IPS-15b (cell line): ENCODE results near the gene NLRX1.
"Not testable (repeated sequence)": the region's sequence is repeated elsewhere in the genome, so short reads cannot be mapped to it uniquely, and the experiment has no call there.

ENCODE experiments used
- H3K27me3 ChIP-seq: one replicate; pipeline ENCODE4 v1.6.1; 2013; ENCODE audit warnings: low read length; ENCODE audit not compliant: control insufficient read depth, insufficient read depth
- H3K36me3 ChIP-seq: one replicate; pipeline ENCODE4 v1.6.1; 2013; ENCODE audit warnings: low read length; ENCODE audit not compliant: control insufficient read depth, insufficient read depth
- H3K4me1 ChIP-seq: one replicate; pipeline ENCODE4 v1.6.1; 2013; ENCODE audit warnings: mild to moderate bottlenecking, low read length; ENCODE audit not compliant: control insufficient read depth, insufficient read depth
- H3K4me3 ChIP-seq: one replicate; pipeline ENCODE4 v1.5.1; 2013; ENCODE audit warnings: low read depth, low read length
- H3K9ac ChIP-seq: one replicate; pipeline ENCODE4 v1.6.1; 2013; ENCODE audit warnings: low read depth, mild to moderate bottlenecking, low read length
- H3K9me3 ChIP-seq: one replicate; pipeline ENCODE4 v1.6.1; 2013; ENCODE audit warnings: mild to moderate bottlenecking, low read length; ENCODE audit not compliant: control insufficient read depth, insufficient read depth

NLRX1 gene

GRCh38 chr11:119189393-119189792 lies 20.9 kb downstream of the NLRX1 start:
- Histone ChIP-seq H3K27me3 (no peaks in the 10 kb centered on the region), H3K4me3 (no peak overlapping the region), H3K9me3 (no peaks in the 10 kb centered on the region), H3K4me1 (no peaks in the 10 kb centered on the region), H3K36me3 (no peaks in the 10 kb centered on the region), H3K9ac (no peak overlapping the region)

- no peak overlapping the region for H3K9ac ChIP-seq
- H3K4me3 ChIP-seq, result no peak overlapping the region
- H3K27me3 ChIP-seq, result no peaks in the 10 kb centered on the region
- no peaks in the 10 kb centered on the region for H3K36me3 ChIP-seq
- H3K9me3 ChIP-seq, result no peaks in the 10 kb centered on the region
- no peaks in the 10 kb centered on the region for H3K4me1 ChIP-seq
Measured at GRCh38 chr11:119190531-119190930, 22.0 kb downstream of the NLRX1 start.

- H3K36me3 ChIP-seq, H3K9ac ChIP-seq, H3K27me3 ChIP-seq, H3K9me3 ChIP-seq, H3K4me1 ChIP-seq, H3K4me3 ChIP-seq: not testable (repeated sequence)
Measured at GRCh38 chr11:119191265-119191664, 22.7 kb downstream of the NLRX1 start.

- Histone ChIP-seq H3K9me3 (no peaks in the 10 kb centered on the region), H3K4me1 (no peaks in the 10 kb centered on the region), H3K4me3 (no peak overlapping the region), H3K36me3 (no peaks in the 10 kb centered on the region), H3K9ac (no peak overlapping the region), H3K27me3 (no peaks in the 10 kb centered on the region)
Measured at GRCh38 chr11:119192111-119192510, 23.6 kb downstream of the NLRX1 start.

GRCh38 chr11:119193001-119193400 lies 24.5 kb downstream of the NLRX1 start:
- H3K9me3 ChIP-seq, result no peaks in the 10 kb centered on the region

GRCh38 chr11:119193626-119194025 lies 25.1 kb downstream of the NLRX1 start:
- Histone ChIP-seq H3K36me3 (no peaks in the 10 kb centered on the region), H3K27me3 (no peaks in the 10 kb centered on the region), H3K4me3 (no peak overlapping the region), H3K9ac (no peak overlapping the region), H3K9me3 (no peaks in the 10 kb centered on the region), H3K4me1 (no peaks in the 10 kb centered on the region)

More at GRCh38 chr11:119193001-119193400, 24.5 kb downstream of the NLRX1 start:
- H3K27me3 ChIP-seq, result no peaks in the 10 kb centered on the region
- H3K9ac ChIP-seq, result no peak overlapping the region
- no peaks in the 10 kb centered on the region for H3K36me3 ChIP-seq
- no peak overlapping the region for H3K4me3 ChIP-seq
- no peaks in the 10 kb centered on the region for H3K4me1 ChIP-seq

- H3K4me3 ChIP-seq, result no peak overlapping the region
- H3K9ac ChIP-seq, result no peak overlapping the region
- H3K36me3 ChIP-seq, result no peaks in the 10 kb centered on the region
- H3K4me1 ChIP-seq, result no peaks in the 10 kb centered on the region
- no peaks in the 10 kb centered on the region for H3K9me3 ChIP-seq
- H3K27me3 ChIP-seq, result no peaks in the 10 kb centered on the region
Measured at GRCh38 chr11:119194811-119195440, 26.4 kb downstream of the NLRX1 start.

- no peaks in the 10 kb centered on the region for H3K36me3 ChIP-seq
- H3K4me3 ChIP-seq, result no peak overlapping the region
- H3K27me3 ChIP-seq, result no peaks in the 10 kb centered on the region
- no peak overlapping the region for H3K9ac ChIP-seq
- H3K4me1 ChIP-seq, result no peaks in the 10 kb centered on the region
- no peaks in the 10 kb centered on the region for H3K9me3 ChIP-seq
Measured at GRCh38 chr11:119195680-119196079, 27.2 kb downstream of the NLRX1 start.

GRCh38 chr11:119196833-119197483 lies 28.4 kb downstream of the NLRX1 start:
- Histone ChIP-seq H3K4me3 (no peak overlapping the region), H3K4me1 (no peaks in the 10 kb centered on the region), H3K27me3 (no peaks in the 10 kb centered on the region), H3K9me3 (no peaks in the 10 kb centered on the region), H3K9ac (no peak overlapping the region), H3K36me3 (no peaks in the 10 kb centered on the region)

- H3K9me3 ChIP-seq, result no peaks in the 10 kb centered on the region
- H3K4me3 ChIP-seq, result no peak overlapping the region
- H3K9ac ChIP-seq, result no peak overlapping the region
- no peaks in the 10 kb centered on the region for H3K36me3 ChIP-seq
- no peaks in the 10 kb centered on the region for H3K27me3 ChIP-seq
- no peaks in the 10 kb centered on the region for H3K4me1 ChIP-seq
Measured at GRCh38 chr11:119198925-119199324, 30.4 kb downstream of the NLRX1 start.

- H3K4me1 ChIP-seq, H3K36me3 ChIP-seq, H3K27me3 ChIP-seq, H3K9me3 ChIP-seq, H3K9ac ChIP-seq, H3K4me3 ChIP-seq: not testable (repeated sequence)
Measured at GRCh38 chr11:119201236-119201635, 32.7 kb downstream of the NLRX1 start.

- H3K4me3 ChIP-seq, result no peak overlapping the region
- no peaks in the 10 kb centered on the region for H3K9me3 ChIP-seq
- H3K36me3 ChIP-seq, result no peaks in the 10 kb centered on the region
- peaks cover 4% of the 10 kb centered on the region for H3K4me1 ChIP-seq
- no peak overlapping the region for H3K9ac ChIP-seq
- no peaks in the 10 kb centered on the region for H3K27me3 ChIP-seq
Measured at GRCh38 chr11:119202554-119202953, 34.0 kb downstream of the NLRX1 start.
